Activated CD4-positive, alpha-beta T cell treated with anti-CD3 and anti-CD28 coated beads, Interleukin-2, amount 50 U/mL, for 48 hours (primary cell): ENCODE results near the gene RPS15.

Source experiments
- DNase-seq, 2 experiments: peaks; one replicate each; pipeline ENCODE4 v3.0.0-alpha.2; 2020

Gene RPS15

DNA sequence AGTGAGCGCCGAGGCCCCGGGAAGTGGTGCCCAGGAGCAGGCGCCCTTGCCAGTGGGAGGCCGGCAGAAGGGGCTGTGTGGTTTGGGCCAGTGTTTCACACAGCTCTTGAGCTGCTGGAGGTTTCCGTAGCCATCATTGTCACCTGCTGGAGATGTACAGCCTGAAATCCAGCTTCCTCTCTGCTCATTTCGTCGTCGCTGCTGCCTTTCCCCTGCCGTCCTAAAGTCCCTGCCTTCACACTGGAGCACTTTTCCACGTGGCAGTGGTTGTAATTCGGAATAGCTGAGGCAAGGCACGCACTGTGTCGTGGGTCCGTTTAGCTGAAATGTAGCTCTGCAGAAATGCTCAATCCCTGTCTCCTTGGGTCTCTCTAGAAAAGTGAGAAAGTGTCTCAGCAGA, 17.6 kb upstream of the RPS15 start:
- DNase-seq: no peak

DNA sequence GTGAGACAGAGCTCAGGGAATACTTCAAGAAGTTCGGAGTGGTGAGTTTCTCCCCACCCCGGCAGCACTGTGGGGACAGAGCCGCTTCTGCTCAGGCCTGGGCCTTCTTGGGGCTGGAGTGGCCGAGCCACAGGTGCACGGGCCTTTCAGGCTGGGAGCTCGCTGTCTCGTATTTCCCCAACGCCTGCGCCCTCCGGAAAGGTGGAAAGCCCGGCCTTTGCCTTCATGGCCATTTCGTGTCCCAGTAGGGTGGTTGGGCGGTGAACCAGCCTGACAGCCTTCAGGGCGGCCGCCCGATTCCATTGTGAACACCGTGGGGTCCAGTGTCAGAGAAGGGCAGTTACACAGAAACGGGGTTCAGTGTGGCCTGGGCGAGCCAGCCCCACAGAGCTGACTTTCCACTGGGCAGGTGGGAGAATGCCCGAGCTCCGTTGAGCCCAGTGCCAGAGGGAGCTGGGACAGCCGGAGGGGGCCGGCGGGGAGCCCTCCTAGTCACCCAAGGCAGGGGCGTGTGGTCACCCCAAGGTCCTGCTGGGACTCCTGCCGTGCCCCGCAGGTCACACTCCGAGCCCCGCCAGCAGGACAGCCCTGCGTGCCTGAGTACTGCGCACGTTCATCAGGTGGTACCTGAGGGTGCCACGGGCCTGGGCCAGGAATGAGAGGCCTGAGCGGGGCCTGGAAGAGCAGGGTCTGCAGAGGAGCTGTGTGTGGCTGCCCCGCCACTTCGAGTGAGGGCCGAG, 16.8 kb upstream of the RPS15 start:
- DNase-seq: no peak

DNA sequence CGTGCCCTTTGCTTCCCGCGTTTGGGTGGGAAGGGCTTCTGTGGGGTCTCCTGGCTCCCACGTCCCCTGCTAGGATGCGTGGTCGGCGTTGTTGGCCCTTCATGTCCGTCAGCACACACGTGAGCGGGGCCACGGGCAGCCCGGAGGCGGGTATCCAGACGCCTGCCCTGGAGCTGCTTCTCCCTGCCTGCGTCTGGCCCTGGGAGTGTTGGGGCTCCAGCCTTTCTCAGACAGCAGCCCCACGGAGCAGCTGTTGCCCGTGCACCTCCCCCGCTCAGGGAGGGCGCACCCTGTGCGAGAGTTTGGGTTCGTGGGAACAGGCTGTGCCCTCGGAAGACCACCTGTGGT, 16.3 kb upstream of the RPS15 start:
- no peak for DNase-seq

DNA sequence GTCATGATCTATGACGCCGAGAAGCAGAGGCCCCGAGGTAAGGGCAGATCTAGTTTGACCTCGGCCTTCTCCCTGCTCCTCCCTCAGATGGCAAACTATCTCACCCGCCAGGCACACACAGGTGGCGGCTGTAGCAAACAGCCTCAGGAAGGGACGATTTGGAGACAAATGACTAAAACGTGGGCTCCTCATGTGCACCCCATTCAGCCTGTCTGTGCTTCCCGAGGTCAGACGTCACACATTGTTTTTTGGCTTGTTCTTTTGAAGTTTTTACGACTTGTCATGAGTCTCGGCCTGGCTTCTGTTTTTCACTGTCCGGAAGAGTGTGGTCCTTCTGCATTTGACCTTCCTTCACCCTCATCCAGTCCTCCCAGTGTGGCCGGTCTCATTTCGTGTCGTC, 15.8 kb upstream of the RPS15 start:
- DNase-seq: no peak

DNA sequence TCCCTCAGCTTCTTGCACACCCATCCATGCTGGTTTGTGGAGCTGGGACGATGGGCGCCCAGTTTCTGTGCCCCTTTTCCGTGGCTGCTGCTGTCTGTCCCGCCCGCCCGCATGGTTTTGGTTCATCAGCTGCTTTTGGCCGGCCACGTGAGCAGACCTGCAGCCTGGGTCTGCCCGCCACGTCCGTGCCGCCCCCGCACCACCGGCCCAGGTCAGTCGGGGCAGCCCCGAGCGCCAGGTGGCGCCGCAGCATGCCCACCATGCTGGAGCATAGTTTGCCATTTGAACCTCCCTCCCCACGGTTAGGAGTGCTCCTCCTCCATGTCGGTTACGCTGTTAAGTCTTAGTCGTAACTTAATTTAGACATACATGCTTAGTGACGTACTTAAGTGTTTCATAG, 15.3 kb upstream of the RPS15 start:
- no peak for DNase-seq

DNA sequence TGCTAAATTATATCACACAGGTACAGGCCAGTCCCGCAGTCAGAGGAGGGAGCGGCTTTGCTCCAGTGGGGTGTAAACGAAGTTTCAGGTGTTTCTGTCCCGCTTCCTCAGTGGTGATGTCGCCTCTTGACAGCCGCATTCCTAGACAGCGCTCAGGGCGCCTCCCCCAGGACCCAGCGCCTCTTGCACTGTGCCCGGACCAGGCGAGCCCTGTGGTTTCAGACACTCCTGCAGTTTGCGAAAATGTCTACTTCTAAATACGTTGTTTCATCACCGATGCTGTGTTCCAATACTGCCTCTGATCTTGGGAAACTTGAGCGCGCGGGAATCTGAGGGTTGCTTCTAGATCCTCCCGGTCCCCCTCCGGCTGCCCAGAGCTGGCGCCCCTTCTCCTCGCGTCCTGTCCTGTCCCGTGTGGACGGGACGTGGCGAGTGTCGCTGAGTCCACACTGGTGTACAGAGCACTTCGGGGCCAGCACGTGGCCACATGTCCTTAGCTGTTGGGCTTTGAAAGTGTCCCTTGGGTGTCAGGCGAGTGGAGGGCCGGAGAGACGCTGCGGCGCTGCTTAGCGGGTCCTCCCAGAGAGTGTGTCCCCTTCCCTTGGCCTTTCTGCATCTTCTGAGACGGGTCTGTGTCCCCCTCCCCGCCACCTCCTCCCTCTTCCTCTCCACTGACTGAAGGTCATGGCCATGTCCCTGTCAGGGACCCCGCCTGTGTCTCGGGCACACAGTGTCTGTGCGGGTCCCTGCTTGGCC, 14.6 kb upstream of the RPS15 start:
- no peak for DNase-seq

DNA sequence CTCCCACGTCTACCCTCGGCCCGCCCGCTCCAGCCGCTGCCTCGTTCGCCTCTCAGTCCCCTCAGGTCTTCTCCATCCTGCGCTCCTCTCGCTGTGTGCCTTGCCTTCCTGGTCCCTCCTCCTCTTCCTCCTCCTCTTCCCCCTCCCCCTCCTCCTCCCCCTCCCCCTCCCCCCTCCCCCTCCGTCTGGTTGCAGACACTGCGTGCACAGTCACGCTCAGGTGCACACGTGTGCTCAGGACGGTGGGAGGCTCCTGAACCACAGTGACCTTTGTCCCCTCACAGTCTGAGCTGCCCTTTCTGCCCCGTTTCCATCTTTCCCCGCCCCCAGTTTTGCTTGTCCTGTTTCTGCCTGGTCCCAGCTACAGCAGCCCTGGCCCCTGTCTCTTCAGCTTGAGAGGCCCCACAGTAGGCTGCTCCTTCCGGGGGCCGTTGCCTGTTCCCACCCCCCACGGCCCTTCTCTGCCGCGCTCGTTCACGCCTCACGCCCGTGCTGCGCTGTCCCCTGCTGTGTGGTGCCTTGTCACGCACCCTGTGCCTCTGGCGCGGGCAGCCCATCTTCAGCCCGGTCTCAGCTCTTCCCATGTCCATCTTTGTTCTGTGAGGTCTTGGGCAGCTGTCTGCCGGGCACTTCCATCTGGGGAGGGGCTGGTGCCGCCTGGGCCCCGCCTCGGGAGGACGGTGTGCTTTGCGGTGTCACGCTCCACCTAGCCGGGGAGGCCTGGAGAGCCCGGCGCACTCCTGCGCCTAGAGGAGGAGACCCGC, 13.8 kb upstream of the RPS15 start:
- DNase-seq: no peak

DNA sequence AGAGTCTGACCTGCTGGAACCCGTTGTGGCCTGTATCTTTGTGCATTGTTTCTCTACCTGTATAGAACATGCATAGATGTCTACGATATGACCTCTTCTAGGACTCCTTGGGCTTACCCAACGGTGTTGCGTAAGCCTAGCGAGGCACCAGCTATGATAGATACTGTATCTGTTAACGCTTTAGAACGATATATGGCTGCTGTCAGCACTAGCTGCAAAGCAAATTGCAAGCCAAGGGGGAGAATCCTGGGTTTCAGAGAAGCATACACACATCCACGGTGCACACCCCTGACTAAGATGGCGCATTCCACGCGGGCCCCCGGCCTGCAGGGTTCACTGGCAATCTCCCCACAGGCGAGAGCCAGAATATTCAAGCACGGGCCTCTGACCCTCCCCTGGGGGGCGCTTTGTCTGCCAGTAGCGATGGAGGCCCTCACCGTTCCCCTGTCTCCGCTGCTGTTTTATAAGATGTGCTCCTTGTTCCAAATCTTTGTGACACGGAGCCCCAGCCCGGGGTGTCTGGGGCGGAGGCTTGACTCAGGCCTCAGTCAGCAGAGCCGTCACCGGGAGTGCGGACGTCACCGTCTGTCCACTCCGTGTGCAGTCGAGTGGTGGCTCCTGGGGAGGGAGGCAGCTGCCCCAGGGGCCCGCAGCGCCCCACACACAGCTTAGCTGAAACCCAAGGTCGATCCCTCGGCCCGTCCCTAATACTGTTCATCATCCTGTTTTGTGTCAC, 12.9 kb upstream of the RPS15 start:
- DNase-seq: no peak

DNA sequence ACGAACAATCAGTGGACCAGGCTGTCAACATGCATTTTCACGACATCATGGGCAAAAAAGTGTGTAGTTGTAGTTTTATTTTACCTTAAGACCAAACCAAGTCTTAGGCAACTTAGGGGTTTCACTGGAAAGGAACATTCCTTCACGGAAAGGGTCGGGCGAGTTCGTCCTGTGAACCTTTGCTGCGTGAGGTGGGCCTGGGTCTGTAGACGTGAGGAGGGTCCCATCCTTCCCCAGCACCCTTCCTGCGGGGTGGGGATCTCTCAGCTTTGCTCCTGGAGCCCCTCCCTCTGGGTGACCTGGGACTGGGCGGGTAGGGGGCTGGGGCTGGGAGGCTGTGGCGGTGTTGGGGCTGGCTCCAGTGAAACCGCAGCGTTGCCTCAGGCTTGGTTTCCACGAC, 12.3 kb upstream of the RPS15 start:
- no peak for DNase-seq

DNA sequence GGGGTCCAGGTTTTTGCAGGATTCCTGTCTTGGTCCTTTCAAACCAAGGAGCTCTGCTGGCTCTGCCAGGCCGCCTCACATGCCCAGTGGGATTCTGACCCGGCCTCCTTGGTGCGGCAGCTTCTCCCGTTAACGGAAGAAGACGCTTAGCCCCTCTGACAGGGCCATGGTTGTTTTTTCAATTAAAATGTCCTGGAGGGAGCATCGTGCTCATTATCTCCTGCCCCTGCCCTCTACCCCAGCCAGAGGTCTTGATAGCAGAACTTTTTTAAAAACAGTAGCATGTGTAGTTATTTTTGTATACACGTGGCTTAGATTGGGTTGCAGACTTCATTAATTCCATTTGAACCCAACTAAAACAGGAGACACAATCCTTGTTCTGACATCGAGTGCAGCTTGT, 11.5 kb upstream of the RPS15 start:
- no peak for DNase-seq

DNA sequence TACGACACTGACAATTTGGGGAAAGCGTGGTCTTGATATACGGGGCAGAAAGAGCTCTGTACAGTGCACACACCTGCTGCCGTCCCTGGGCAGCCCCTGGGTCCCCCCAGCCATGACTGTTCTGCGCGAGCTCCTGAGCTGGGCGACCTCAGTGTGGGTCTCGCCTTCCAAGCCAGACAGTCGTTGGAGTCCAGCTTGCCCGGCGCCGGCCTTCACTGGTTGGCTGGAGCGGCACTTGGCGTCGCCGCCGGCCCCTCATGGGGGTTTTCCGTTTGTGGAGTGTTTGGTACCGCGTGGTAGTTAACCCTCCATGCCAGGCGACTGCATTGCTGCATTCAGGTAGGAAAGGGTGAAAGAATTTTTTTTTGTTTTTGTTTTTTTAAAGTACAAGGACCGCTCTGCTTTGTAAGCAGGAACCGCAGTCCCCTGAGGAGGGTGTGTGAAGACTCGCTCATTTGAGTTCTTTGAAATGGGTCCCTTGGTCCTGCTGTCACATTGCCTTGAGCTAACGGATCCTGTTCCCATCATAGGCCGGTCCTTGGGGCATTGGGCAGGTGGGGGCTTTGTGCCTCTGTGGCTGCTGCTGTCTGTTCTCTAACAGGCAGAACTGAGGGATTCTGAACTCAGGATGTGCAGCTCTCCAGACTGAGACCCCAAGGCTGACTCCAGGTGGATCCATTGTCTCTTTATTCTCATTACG, 10.8 kb upstream of the RPS15 start:
- no peak for DNase-seq

DNA sequence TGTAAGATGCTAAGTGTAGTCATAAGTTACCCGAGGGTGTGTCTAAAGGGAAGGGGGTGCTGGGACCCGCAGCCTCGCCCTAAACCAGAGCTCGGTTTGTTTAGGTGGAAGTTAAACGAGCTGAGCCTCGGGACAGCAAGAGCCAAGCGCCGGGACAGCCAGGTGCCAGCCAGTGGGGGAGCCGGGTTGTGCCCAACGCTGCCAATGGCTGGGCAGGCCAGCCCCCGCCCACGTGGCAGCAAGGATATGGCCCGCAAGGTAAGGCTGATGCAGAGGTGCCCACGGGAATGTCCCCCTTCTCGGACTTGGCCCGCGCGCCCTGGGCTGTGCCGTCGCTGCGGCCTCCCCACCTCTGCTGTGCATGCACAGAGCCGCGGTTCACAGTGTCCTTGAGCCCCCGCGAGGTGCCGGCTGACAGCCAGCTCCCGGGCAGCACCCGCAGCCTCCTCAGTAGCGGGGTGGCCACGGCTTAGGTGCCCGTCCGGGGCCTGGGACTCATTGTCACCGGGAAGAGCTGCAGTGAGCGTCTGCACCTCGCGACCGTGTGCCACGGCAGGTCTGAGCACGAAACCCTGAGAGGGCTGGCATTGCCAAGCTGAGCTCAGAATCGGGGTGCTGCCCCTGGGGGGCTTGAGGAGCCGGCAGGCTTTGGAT, 9.3 kb upstream of the RPS15 start:
- DNase-seq: no peak

DNA sequence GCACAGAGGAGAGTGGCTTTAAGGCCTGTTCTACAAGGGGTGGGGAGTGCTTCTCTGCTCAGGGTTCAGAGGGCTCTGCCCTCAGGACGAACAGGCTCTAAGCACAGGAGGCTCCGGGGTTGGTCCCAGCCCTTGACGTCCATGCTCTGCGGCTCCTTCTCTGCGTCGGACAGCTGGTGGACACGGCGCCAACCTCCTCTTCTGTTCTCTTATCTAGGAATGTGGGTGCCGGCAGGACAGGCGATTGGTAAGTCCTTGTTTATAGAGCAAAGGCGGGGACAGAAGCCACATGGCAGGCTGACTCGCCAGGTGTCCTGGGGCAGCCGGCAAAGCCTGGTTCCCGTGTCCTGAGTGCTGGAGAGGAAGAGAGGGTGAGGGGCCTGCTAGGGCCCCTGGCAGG, 8.4 kb upstream of the RPS15 start:
- DNase-seq: no peak

DNA sequence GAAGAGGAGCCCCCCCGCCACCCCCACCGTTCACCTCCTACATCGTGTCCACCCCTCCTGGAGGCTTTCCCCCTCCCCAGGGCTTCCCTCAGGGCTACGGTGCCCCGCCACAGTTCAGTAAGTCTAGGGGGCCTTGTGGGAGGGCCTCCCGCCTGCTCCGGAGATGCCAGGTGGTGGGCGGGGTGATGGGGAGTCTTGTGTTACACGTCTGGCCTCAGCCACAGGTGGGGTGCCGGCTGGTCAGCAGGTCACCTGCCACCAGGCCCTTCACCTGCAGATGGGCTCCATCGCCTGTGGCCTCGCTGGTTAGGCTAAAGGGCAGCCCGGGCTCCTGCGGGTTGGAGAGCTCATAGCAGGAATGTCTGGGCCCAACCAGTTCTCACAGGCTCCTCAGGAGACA, 8.0 kb upstream of the RPS15 start:
- no peak for DNase-seq

DNA sequence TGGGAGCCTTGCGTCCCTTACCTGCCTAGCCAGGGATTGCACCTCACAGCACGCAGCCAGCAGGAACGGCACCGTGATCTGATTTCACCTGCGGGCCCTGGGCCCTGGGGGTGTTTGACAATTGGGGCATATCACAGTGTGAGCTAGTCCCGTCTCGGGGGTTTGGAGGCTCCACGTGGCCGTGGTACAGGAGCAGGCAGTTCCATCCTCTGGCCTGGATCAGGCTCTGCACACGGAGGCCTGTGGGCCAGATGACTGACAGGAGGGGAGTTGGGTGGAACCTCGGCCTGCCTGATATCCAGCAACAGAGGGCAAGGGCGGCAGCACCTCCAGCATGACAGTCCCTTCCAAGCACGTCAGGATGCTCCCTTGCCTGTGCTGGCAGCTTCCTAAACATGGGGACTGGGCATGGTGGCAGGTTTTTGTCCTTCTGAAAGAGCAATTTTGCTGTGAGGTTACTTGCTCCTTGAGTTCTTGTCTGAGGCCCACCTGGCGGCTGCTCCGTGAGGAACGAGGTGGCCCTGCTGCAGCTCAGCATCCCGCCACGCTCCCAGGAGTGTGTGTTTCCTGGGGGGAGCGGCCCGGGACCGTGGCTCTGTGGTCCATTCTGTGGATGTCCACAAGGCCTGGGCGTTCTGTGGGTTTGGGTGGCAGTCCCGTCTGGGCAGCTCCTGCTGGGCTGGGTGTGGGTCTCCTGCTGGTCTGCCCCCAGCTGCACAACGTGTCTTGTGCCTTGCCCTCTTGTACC, 6.3 kb upstream of the RPS15 start:
- DNase-seq: no peak

DNA sequence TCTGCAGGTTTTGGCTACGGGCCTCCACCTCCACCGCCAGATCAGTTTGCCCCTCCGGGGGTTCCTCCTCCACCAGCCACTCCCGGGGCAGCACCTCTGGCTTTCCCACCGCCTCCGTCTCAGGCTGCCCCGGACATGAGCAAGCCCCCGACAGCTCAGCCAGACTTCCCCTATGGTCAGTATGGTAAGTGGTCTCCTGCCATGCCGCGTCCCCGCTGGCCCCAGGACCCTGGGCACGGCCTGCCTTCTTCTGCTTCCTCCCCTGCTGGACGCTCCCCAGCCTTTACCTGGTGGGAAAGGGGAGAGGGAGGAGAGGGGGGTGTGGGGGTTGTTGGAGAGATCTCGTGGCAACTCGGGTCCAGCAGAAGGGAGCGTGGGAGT, 5.7 kb upstream of the RPS15 start:
- no peak for DNase-seq

DNA sequence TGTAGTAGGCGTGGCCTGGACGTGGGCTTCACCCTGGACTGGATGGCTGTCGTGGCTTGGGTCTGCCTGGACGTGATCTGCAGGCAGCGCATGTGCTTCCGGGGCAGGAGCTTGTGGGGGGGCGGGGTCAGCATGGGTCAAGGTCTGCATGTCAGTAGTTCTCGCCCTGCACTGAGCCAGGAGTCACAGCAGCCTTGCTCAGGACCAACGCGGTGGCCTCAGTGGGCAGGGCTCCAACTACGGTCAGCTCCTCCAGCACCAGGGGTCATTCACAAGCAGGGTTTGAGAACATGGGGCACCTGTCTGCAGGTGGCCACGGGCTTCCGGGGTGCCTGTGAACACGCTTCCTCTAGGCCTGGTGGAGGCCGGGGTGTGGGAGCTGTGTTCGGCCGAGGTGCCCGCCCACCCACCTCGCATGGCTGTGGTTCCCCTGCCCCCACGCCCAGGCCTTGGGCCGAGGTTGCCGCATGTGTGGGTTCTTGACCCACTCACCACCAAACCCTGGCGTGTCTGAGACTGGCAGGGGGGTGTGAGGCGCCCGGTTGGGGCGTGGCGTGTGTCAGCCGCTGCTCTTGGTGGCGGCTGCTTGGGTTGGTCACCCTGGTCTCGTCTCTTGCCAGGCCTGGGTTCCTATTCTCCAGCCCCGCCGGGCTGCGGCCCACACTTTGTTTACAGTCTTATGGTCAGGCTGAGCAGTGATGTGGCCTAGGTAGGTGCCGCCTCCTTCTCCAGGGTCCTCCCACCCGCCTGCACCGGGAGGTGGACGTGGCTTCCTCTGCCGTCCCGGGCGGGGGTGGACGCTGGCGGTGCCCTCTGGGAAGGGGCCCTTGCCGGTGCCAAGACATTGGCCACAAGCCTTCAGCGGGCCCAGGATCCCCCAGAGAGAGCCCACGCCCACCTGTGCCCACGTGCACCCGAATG, 4.8 kb upstream of the RPS15 start:
- DNase-seq: no peak

DNA sequence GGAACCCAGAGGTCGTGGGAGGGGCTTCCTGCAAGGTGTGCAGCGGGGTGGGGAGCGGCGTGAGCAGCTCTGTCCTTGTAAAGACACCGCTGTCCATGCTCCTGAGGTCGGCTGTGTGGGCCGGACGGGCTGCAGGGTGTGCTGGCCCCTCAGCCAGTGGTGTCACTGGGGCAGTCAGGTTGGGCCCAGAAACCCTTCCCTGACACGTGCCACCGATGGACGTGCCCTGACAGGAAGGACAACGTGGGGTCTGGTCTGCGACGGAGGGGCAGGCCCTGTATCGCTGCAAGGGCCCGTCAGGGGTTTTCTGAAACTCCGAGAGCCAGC, 4.2 kb upstream of the RPS15 start:
- DNase-seq: no peak

DNA sequence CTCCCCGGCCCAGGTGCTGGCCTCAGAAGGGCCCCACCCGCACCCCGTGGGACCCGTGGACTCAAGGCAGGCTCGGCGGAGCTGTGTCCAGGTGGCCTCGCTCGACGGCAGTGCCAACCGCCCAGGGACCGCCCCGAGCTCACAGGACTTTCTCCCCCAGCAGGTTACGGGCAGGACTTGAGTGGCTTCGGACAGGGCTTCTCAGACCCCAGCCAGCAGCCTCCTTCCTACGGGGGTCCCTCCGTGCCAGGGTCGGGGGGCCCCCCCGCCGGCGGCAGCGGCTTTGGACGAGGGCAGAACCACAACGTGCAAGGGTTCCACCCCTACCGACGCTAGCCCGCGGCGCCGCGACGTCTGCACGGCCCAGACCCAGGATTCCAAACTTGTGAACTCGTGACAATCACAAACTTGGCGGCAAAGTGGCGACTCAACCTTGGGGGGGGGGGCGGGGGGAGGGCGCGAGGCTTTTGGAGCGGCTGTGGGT, 3.6 kb upstream of the RPS15 start:
- DNase-seq: no peak

DNA sequence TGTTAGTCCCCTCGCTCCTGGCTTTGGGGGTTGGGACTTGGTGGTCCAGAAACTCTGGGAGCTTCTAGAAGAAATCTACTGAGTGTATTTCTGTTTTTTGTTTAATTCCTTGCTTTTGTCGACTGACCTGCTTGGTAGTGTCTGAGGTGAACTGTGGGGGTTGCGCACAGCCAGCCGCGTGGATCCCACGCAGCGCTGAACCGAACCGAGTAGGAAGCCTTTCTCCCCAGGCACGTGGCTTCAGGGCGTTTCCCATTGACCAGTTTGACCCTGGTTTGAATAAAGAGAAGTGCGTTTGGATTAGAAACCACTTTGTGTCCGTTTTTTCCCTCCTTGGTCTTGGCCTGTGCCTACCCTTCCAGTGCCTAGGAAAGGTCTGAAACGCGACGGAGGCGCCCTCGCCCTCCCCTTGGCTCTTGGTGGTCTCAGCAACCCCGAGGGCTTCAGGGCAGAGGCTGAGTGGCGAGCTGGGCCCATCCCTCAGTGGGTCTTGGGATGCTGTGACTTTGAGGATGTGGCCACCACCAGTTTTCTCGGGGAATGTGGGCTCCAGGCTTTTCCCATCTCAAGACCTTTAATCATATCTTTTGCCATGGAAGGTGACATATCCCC, 2.7 kb upstream of the RPS15 start:
- no peak for DNase-seq
